Natural killer cell (primary cell): ENCODE results near the gene DDIAS. TPM values are rescaled to one million over a fixed set of nuclear protein-coding genes. Genes with fewer than 3 reads are reported as not detected.

Source experiments
- ATAC-seq, 3 donors: fragments of 150-1000 bp in 2 of 3; fragments of 200-7000 bp in 1 of 3; cut with Tn5 transposase; 1 replicate in 1 of 3; 2 replicates in 2 of 3; pipeline ENCODE4 v1.10.0; 2021; ENCODE audit warnings: mild to moderate bottlenecking in 2 of 3, moderate library complexity in 2 of 3
- DNase-seq, 2 donors: peaks; one replicate each; pipeline versions ENCODE4 v3.0.0 to v3.0.0-alpha.2; 2013 to 2021; ENCODE audit warnings: mixed read lengths in 1 of 2
- H3K27ac ChIP-seq: one replicate; pipeline ENCODE4 v1.5.1; 2013; ENCODE audit warnings: mild to moderate bottlenecking, low read length
- H3K27me3 ChIP-seq: one replicate; pipeline ENCODE4 v1.6.1; 2013; ENCODE audit warnings: low read length; ENCODE audit not compliant: control insufficient read depth, insufficient read depth
- H3K36me3 ChIP-seq: one replicate; pipeline ENCODE4 v1.6.1; 2013; ENCODE audit warnings: low read length; ENCODE audit not compliant: control insufficient read depth, insufficient read depth
- H3K4me1 ChIP-seq: one replicate; pipeline ENCODE4 v1.6.1; 2013; ENCODE audit warnings: low read length; ENCODE audit not compliant: control insufficient read depth, insufficient read depth
- H3K4me3 ChIP-seq: one replicate; pipeline ENCODE4 v1.5.1; 2013; ENCODE audit warnings: low read length
- H3K9me3 ChIP-seq: one replicate; pipeline ENCODE4 v1.6.1; 2013; ENCODE audit warnings: low read length; ENCODE audit not compliant: control insufficient read depth, insufficient read depth
- H3K27ac Mint-ChIP-seq, 2 donors: one replicate each; pipeline ENCODE4 v1.8.0; 2022; ENCODE audit warnings: mild to moderate bottlenecking in 2 of 2, mixed read lengths in 2 of 2, moderate library complexity in 1 of 2
- H3K27me3 Mint-ChIP-seq, 2 donors: one replicate each; pipeline ENCODE4 v1.8.0; 2022; ENCODE audit warnings: low read depth in 2 of 2, mixed read lengths in 2 of 2
- H3K36me3 Mint-ChIP-seq: one replicate; pipeline ENCODE4 v1.8.0; 2022; ENCODE audit warnings: mixed read lengths
- H3K4me1 Mint-ChIP-seq, 2 donors: one replicate each; pipeline ENCODE4 v1.8.0; 2022; ENCODE audit warnings: mixed read lengths in 2 of 2
- H3K4me3 Mint-ChIP-seq: one replicate; pipeline ENCODE4 v1.8.0; 2022; ENCODE audit warnings: mild to moderate bottlenecking, moderate library complexity, mixed read lengths
- H3K9me3 Mint-ChIP-seq, 2 donors: one replicate each; pipeline ENCODE4 v1.8.0; 2022; ENCODE audit warnings: mixed read lengths in 2 of 2
- WGBS: methylation state at CpG from one replicate; pipeline ENCODE4 v1.1.7; 2013; ENCODE audit warnings: missing lambda C conversion rate; ENCODE audit not compliant: insufficient coverage; 5-methylcytosine and 5-hydroxymethylcytosine counted together
- intact Hi-C: fragments of 100-400 bp; cut with micrococcal nuclease; formaldehyde crosslinking; loops from one replicate; pipeline ENCODE4 v1.14.2; 2022
- total RNA-seq, 4 donors: library from RNA; stranded (reverse); fragments of 120-200 nt in 1 of 4; gene quantifications; one replicate each; pipeline versions ENCODE4 v1.2.3 to v1.2.4, GENCODE V29; 2013 to 2022
- TF ChIP-seq, protein P1 (sequence below): fragments of 200-600 bp; IDR thresholded peaks from one replicate; pipeline ENCODE4 v1.8.0; 2022; ENCODE audit warnings: antibody characterized with exemption

The DDIAS gene
- total RNA-seq, 3 donors from 2014 or later (not counting 1 experiment from before 2014, with no cell fraction given) = 0.89 to 2.4 (median 1.8) TPM

DNA sequence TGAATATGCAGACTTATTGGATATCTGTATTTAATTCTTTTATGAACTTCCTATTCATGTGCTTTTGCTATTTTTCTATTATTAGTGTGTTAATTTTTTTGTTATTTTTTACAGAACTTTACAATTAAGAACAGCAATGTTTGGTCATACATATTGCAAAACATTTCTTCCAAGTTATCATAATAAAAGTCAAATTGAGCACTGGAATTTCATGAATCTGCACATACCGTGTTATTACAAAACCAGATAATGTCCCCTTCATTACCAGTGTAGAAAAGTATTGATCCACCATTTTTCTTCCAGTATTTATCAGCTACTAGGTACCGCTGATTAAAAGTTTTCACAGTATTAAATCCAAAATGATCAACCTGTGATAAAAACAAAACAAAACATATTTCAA is 41.8 kb upstream of the DDIAS start:
- Mint-ChIP-seq H3K36me3 (no peaks in the 10 kb centered on the region), H3K9me3 (no peaks in the 10 kb centered on the region), H3K4me1 (peaks cover 0 to 6% of the 10 kb centered on the region in 2 donors), H3K27me3 (no peaks in the 10 kb centered on the region), H3K4me3 (no peak overlapping the region), H3K27ac (no peak overlapping the region)
- DNase-seq (no peak), ATAC-seq (no peak)
- Histone ChIP-seq H3K27me3 (no peaks in the 10 kb centered on the region), H3K27ac (no peak overlapping the region), H3K36me3 (peaks cover 2% of the 10 kb centered on the region), H3K4me1 (no peaks in the 10 kb centered on the region), H3K4me3 (no peak overlapping the region), H3K9me3 (no peaks in the 10 kb centered on the region)
- intact Hi-C loops = no loop called here
- TF ChIP-seq, protein P1, sequence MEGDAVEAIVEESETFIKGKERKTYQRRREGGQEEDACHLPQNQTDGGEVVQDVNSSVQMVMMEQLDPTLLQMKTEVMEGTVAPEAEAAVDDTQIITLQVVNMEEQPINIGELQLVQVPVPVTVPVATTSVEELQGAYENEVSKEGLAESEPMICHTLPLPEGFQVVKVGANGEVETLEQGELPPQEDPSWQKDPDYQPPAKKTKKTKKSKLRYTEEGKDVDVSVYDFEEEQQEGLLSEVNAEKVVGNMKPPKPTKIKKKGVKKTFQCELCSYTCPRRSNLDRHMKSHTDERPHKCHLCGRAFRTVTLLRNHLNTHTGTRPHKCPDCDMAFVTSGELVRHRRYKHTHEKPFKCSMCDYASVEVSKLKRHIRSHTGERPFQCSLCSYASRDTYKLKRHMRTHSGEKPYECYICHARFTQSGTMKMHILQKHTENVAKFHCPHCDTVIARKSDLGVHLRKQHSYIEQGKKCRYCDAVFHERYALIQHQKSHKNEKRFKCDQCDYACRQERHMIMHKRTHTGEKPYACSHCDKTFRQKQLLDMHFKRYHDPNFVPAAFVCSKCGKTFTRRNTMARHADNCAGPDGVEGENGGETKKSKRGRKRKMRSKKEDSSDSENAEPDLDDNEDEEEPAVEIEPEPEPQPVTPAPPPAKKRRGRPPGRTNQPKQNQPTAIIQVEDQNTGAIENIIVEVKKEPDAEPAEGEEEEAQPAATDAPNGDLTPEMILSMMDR = no peak
- WGBS = 100% methylated on average over 1 of the region's 2 CpGs

DNA sequence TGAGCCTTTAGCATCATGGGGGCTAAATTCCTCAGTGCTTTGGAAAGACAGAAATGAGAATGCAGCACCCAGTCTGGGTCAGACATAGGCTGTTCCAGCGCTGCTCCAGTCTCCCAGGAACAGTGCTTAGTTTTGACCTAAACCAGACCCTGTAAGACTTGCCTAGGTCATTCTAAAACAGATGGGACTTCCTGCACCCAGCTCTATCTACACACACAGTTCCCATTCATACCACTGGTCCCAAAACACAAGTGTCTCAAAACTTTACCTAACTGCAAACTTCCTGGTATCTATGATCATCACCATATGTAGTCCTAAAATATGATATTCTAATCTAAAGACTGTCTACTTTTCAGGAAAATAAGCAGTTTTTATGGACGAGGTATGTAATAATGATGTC is 39.2 kb upstream of the DDIAS start:
- Mint-ChIP-seq H3K4me1 (peaks cover 2 to 7% of the 10 kb centered on the region in 2 donors), H3K4me3 (no peak overlapping the region), H3K36me3 (no peaks in the 10 kb centered on the region), H3K27me3 (no peaks in the 10 kb centered on the region), H3K9me3 (no peaks in the 10 kb centered on the region), H3K27ac (no peak overlapping the region)
- no peaks in the 10 kb centered on the region for H3K27me3 ChIP-seq
- no peak for DNase-seq
- H3K27ac ChIP-seq = no peak overlapping the region
- H3K4me3 ChIP-seq = no peak overlapping the region
- H3K4me1 ChIP-seq = no peaks in the 10 kb centered on the region
- TF ChIP-seq, protein P1 = no peak
- 92% methylated on average over 1 of the region's 2 CpGs for WGBS
- no peak for ATAC-seq
- intact Hi-C loops = no loop called here
- peaks cover 2% of the 10 kb centered on the region for H3K36me3 ChIP-seq
- H3K9me3 ChIP-seq = no peaks in the 10 kb centered on the region

DNA sequence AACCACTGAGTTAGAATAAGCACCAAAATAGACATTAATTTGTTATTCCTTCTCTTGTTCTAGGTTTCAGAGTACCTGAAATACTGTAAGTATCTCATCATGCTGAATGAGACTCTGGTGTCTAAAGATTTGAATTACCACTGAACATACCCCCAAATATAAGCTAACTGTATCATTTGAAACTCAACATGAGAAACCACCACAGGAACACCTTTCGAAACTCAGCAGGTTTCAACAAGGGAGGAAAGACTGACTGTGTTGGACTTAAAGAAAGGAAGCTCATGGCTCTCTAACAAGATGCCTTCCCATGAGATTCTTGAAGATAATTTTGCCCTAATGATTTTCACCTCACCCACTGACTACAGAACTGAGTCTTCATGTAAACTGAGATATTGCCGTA is 38.3 kb upstream of the DDIAS start:
- TF ChIP-seq, protein P1 = no peak
- no peak overlapping the region for H3K4me3 Mint-ChIP-seq

GRCh38 chr11:82864268-82864667 is 37.3 kb upstream of the DDIAS start:
- Histone ChIP-seq H3K36me3 (no peaks in the 10 kb centered on the region), H3K27ac (no peak overlapping the region), H3K9me3 (no peaks in the 10 kb centered on the region), H3K4me3 (no peak overlapping the region), H3K27me3 (no peaks in the 10 kb centered on the region), H3K4me1 (peaks cover 3% of the 10 kb centered on the region)
- Mint-ChIP-seq H3K36me3 (no peaks in the 10 kb centered on the region), H3K4me3 (no peak overlapping the region), H3K27me3 (no peaks in the 10 kb centered on the region), H3K27ac (no peak overlapping the region), H3K9me3 (no peaks in the 10 kb centered on the region), H3K4me1 (peaks cover 6% of the 10 kb centered on the region in 2 donors)
- peak in 1 of 2 donors; percentile 53 for DNase-seq
- TF ChIP-seq, protein P1 = no peak
- ATAC-seq = no peak
- WGBS = 33% methylated on average over 5 of the region's 5 CpGs
- intact Hi-C loops = no loop called here

More for the DNA sequence above, 38.3 kb upstream of the DDIAS start:
- Histone ChIP-seq H3K36me3 (peaks cover 2% of the 10 kb centered on the region), H3K4me1 (peaks cover 3% of the 10 kb centered on the region), H3K9me3 (no peaks in the 10 kb centered on the region), H3K27ac (no peak overlapping the region), H3K27me3 (no peaks in the 10 kb centered on the region), H3K4me3 (no peak overlapping the region)
- ATAC-seq (no peak), DNase-seq (no peak)
- intact Hi-C loops = no loop called here
- Mint-ChIP-seq H3K27me3 (no peaks in the 10 kb centered on the region), H3K4me1 (peaks cover 6% of the 10 kb centered on the region in 2 donors), H3K9me3 (no peaks in the 10 kb centered on the region), H3K27ac (no peak overlapping the region), H3K36me3 (no peaks in the 10 kb centered on the region)
- WGBS = 86% methylated on average over 1 of the region's 2 CpGs
